IMR-90 (cell line): ENCODE data around the gene TMEM45A. TPM values are rescaled to one million over a fixed set of nuclear protein-coding genes. Genes with fewer than 3 reads are reported as not detected.

Source experiments
- ATAC-seq: fragments of 200-7000 bp; cut with Tn5 transposase; 2 replicates; pipeline ENCODE4 v1.9.1; 2020; ENCODE audit warnings: low read depth, mild to moderate bottlenecking, moderate library complexity
- BruUV-seq: library from RNA; stranded (reverse); fragments of 400-500 nt; replicated peaks from 2 replicates; lab custom pipeline; 2021; lab: Mats Ljungman, UMichigan
- CTCF ChIA-PET: fragments of 300-600 bp; formaldehyde crosslinking; extraction: SDS; loops from one replicate; lab custom pipeline; 2021; ENCODE audit warnings: antibody characterized with exemption; lab: Yijun Ruan, JAX
- POLR2A ChIA-PET: fragments of 300-600 bp; sonication (Branson Sonifier 250); formaldehyde crosslinking; loops from one replicate; lab custom pipeline; 2022; ENCODE audit warnings: antibody characterized with exemption; ENCODE audit not compliant: unreplicated experiment; lab: Charles Lee
- DNase-seq: peaks from one replicate; pipeline ENCODE4 v3.0.0; 2013
- H2AFZ ChIP-seq: replicated peaks from 2 replicates; pipeline ENCODE3; 2013; ENCODE audit warnings: low read length, mild to moderate bottlenecking; ENCODE audit not compliant: poor library complexity
- H2AK5ac ChIP-seq: 2 replicates; pipeline ENCODE4 v1.6.1; 2013; ENCODE audit warnings: low read depth, low read length, inconsistent platforms
- H2AK9ac ChIP-seq: replicated peaks from 2 replicates; pipeline ENCODE3; 2013; ENCODE audit warnings: mild to moderate bottlenecking, low read depth, low read length, moderate library complexity; ENCODE audit not compliant: poor library complexity
- H2BK120ac ChIP-seq: 2 replicates; pipeline ENCODE4 v1.6.1; 2013; ENCODE audit warnings: low read depth, low read length, inconsistent platforms
- H2BK15ac ChIP-seq: 3 replicates; pipeline ENCODE4 v1.6.1; 2013; ENCODE audit warnings: low read depth, low read length, inconsistent platforms
- H2BK20ac ChIP-seq: 2 replicates; pipeline ENCODE4 v1.6.1; 2013; ENCODE audit warnings: low read depth, mild to moderate bottlenecking, inconsistent platforms, low read length, moderate library complexity
- H2BK5ac ChIP-seq: 2 replicates; pipeline ENCODE4 v1.6.1; 2013; ENCODE audit warnings: mild to moderate bottlenecking, low read depth, low read length, inconsistent platforms; ENCODE audit not compliant: poor library complexity, severe bottlenecking
- H3K14ac ChIP-seq: replicated peaks from 2 replicates; pipeline ENCODE4 v1.6.1; 2013; ENCODE audit warnings: low read depth, low read length, inconsistent platforms
- H3K18ac ChIP-seq: 2 replicates; pipeline ENCODE4 v1.6.1; 2013; ENCODE audit warnings: low read depth, low read length, control low read depth
- H3K23ac ChIP-seq: 2 replicates; pipeline ENCODE4 v1.6.1; 2013; ENCODE audit warnings: low read depth, low read length, inconsistent platforms
- H3K27ac ChIP-seq: 2 replicates; pipeline ENCODE4 v1.5.1; 2013; ENCODE audit warnings: mild to moderate bottlenecking, control low read depth, low read length; ENCODE audit not compliant: insufficient read depth
- H3K27me3 ChIP-seq: 2 replicates; pipeline ENCODE4 v1.6.1; 2013; ENCODE audit warnings: low read length; ENCODE audit not compliant: control insufficient read depth, insufficient read depth
- H3K36me3 ChIP-seq: 2 replicates; pipeline ENCODE4 v1.6.1; 2013; ENCODE audit warnings: low read length, mixed read lengths; ENCODE audit not compliant: control insufficient read depth, insufficient read depth
- H3K4ac ChIP-seq: 2 replicates; pipeline ENCODE4 v1.6.1; 2013; ENCODE audit warnings: low read depth, low read length, inconsistent platforms
- H3K4me1 ChIP-seq: 2 replicates; pipeline ENCODE4 v1.6.1; 2013; ENCODE audit warnings: low read length, mixed read lengths; ENCODE audit not compliant: control insufficient read depth, insufficient read depth
- H3K4me2 ChIP-seq: 2 replicates; pipeline ENCODE4 v1.6.1; 2013; ENCODE audit warnings: low read depth, mild to moderate bottlenecking, control low read depth, low read length, moderate library complexity
- H3K4me3 ChIP-seq: 2 replicates; pipeline ENCODE4 v1.5.1; 2013; ENCODE audit warnings: low read depth, mild to moderate bottlenecking, control low read depth, low read length, moderate library complexity; ENCODE audit not compliant: insufficient read depth
- H3K56ac ChIP-seq: 2 replicates; pipeline ENCODE4 v1.6.1; 2013; ENCODE audit warnings: low read length, inconsistent platforms; ENCODE audit not compliant: insufficient read depth; ENCODE audit errors: extremely low read depth
- H3K79me1 ChIP-seq, 2 experiments: 2 replicates each; pipeline ENCODE4 v1.6.1; 2013; ENCODE audit warnings: low read length in 2 of 2, inconsistent platforms in 1 of 2, low read depth in 1 of 2
- H3K9ac ChIP-seq: 2 replicates; pipeline ENCODE4 v1.6.1; 2013; ENCODE audit warnings: low read depth, low read length, control low read depth
- H3K9me1 ChIP-seq: 2 replicates; pipeline ENCODE4 v1.6.1; 2013; ENCODE audit warnings: low read length, inconsistent platforms; ENCODE audit not compliant: insufficient read depth
- H3K9me3 ChIP-seq: 2 replicates; pipeline ENCODE4 v1.6.1; 2013; ENCODE audit warnings: low read length; ENCODE audit not compliant: control insufficient read depth, insufficient read depth
- H4K20me1 ChIP-seq: 2 replicates; pipeline ENCODE4 v1.6.1; 2013; ENCODE audit warnings: low read length, inconsistent platforms; ENCODE audit not compliant: insufficient read depth
- H4K5ac ChIP-seq: 2 replicates; pipeline ENCODE4 v1.6.1; 2013; ENCODE audit warnings: mild to moderate bottlenecking, low read depth, low read length, control low read depth
- H4K8ac ChIP-seq, 2 experiments: 2 replicates each; pipeline ENCODE4 v1.6.1; 2013; ENCODE audit warnings: low read depth in 2 of 2, low read length in 2 of 2, control low read depth in 1 of 2, inconsistent platforms in 1 of 2
- H4K91ac ChIP-seq: 2 replicates; pipeline ENCODE4 v1.6.1; 2013; ENCODE audit warnings: low read depth, low read length, inconsistent platforms; ENCODE audit not compliant: insufficient read depth
- CHD1 ChIP-seq: IDR thresholded peaks from 2 replicates; pipeline ENCODE4 v1.6.1; 2012; ENCODE audit warnings: low read depth, low read length, improper control_type of control experiment
- MAFK ChIP-seq: IDR thresholded peaks from 2 replicates; pipeline ENCODE4 v1.6.1; 2012; ENCODE audit warnings: low read depth, low read length, improper control_type of control experiment
- MXI1 ChIP-seq: IDR thresholded peaks from 2 replicates; pipeline ENCODE4 v1.6.1; 2012; ENCODE audit warnings: low read depth, mild to moderate bottlenecking, low read length, moderate library complexity, borderline replicate concordance
- NFE2L2 ChIP-seq: fragments of 150-350 bp; IDR thresholded peaks from 2 replicates; pipeline ENCODE4 v1.6.1; 2016; ENCODE audit warnings: low read depth, mild to moderate bottlenecking, low read length
- POLR2A ChIP-seq: IDR thresholded peaks from 2 replicates; pipeline ENCODE4 v1.6.1; 2012; ENCODE audit warnings: mild to moderate bottlenecking, low read depth, low read length
- WGBS, 2 experiments: methylation state at CpG; one replicate each; pipeline versions ENCODE4 v1.1.5 to v1.1.7; 2013; ENCODE audit warnings: missing lambda C conversion rate in 2 of 2; ENCODE audit not compliant: insufficient read length in 1 of 2; ENCODE audit errors: extremely low coverage in 2 of 2; 5-methylcytosine and 5-hydroxymethylcytosine counted together
- dilution Hi-C: fragments of 300-500 bp; cut with HindIII; formaldehyde crosslinking; loops from one replicate; pipeline ENCODE4 v1.14.3; 2018; ENCODE audit warnings: low sequenced_read_pairs; ENCODE audit not compliant: unreplicated experiment
- in situ Hi-C: fragments of 300-500 bp; cut with MboI; formaldehyde crosslinking; loops from 3 replicates; pipeline ENCODE4 v1.14.3; 2019; ENCODE audit warnings: low sequenced_read_pairs, inconsistent platforms, mixed read lengths
- intact Hi-C: fragments of 100-400 bp; cut with micrococcal nuclease; formaldehyde crosslinking; loops from 2 replicates; pipeline ENCODE4 v1.10.0; 2022
- polyA plus RNA-seq, 3 experiments: library from polyadenylated mRNA; depleted of rRNA; stranded (reverse); fragments of >200 nt; gene quantifications; 2 replicates each; pipeline ENCODE4 v1.2.3, GENCODE V29; 2012; ENCODE audit warnings: low replicate concordance in 1 of 3
- total RNA-seq: library from RNA; depleted of rRNA; stranded (reverse); fragments of >200 nt; gene quantifications from 2 replicates; pipeline ENCODE4 v1.2.3, GENCODE V29; 2012

The TMEM45A gene
- total and polyA plus RNA-seq, 2 of the 4 experiments (the other 2 are of a cell fraction): 13.6 to 21.7 TPM

DNA sequence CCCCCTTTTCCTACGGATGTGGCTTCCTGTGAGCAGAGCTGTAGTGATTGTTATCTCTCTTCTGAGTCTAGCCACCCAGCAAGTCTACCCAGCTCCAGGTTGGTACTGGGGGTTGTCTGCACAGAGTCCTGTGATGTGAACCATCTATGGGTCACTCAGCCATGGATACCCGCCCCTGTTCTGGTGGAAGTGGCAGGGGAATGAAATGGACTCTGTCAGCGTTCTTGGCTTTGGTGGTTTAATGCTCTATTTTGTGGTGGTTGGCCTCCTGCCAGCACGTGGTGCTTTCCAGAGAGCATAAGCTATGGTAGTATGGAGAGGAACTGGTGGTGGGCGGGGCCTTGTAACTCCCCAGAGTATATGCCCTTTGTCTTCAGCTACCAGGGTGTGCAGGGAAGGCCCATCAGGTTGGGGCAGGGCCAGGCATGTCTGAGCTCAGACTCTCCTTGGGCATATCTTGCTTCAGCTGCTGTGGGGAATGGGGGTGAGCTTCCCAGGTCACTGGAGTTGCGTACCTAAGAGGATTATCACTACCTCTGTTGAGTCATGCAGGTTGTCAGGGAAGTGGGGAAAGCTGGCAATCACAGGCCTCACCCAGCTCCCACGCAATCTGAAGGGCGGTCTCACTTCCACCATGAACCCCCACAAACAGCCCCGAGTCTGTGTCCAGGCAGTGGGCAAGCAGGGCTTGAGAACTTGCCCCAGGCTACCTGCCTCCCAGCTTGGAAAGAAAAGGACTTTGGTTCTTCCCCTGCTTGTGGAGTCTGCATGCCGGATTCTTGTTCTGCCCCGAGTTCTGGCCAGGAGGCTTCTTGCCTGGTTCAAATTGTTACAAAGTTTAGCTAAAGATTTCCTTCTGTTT, 108.0 kb downstream of the TMEM45A start:
- H3K14ac ChIP-seq: no peak overlapping the region
- no peak overlapping the region for H2AK5ac ChIP-seq
- BruUV-seq: no TSS peak
- H2AFZ ChIP-seq: no peak overlapping the region
- H3K9ac ChIP-seq: no peak overlapping the region
- dilution Hi-C loops (no loop called here), intact Hi-C loops (loop anchor here (5.0 kb wide), 1 partner anchor 597 kb away; no protein-coding TSS in a partner anchor), in situ Hi-C loops (no loop called here)
- H2BK15ac ChIP-seq: no peak overlapping the region
- no peak overlapping the region for H4K5ac ChIP-seq
- no peak overlapping the region for H2AK9ac ChIP-seq
- no peaks in the 10 kb centered on the region for H4K20me1 ChIP-seq
- ATAC-seq (no peak), DNase-seq (no peak)
- H3K27me3 ChIP-seq: no peaks in the 10 kb centered on the region
- no peak overlapping the region for H3K56ac ChIP-seq
- no peak overlapping the region for H3K18ac ChIP-seq
- 40% methylated on average over 1 of the region's 11 CpGs; no CpG with 5 or more reads in 1 of the 2 experiments for WGBS, 2 experiments
- ChIA-PET POLR2A (interaction anchor here (0.5 kb wide), 1 partner anchor 243 kb away, joined by 6 read pairs; no protein-coding TSS in a partner anchor), CTCF (interaction anchor here (0.8 kb wide), 1 partner anchor 138 kb away, joined by 3 read pairs; no protein-coding TSS in a partner anchor)
- TF ChIP-seq CHD1 (no peak), MXI1 (no peak), POLR2A (no peak), MAFK (no peak), NFE2L2 (no peak)
- no peak overlapping the region for H2BK120ac ChIP-seq
- H3K27ac ChIP-seq: no peak overlapping the region
- no peak overlapping the region for H3K4me3 ChIP-seq
- no peaks in the 10 kb centered on the region; the same call in 1 of the 2 replicates for H3K4me1 ChIP-seq
- no peaks in the 10 kb centered on the region for H3K36me3 ChIP-seq
- no peaks in the 10 kb centered on the region for H3K79me1 ChIP-seq
- H3K9me3 ChIP-seq: no peaks in the 10 kb centered on the region; the same call in 1 of the 2 replicates
- 0 out of 2 replicates have a peak, but pooled peaks cover 3% of the 10 kb centered on the region for H3K9me1 ChIP-seq
- no peak overlapping the region for H2BK20ac ChIP-seq
- no peak overlapping the region for H2BK5ac ChIP-seq
- H3K23ac ChIP-seq: no peak overlapping the region
- no peak overlapping the region for H3K4ac ChIP-seq
- no peak overlapping the region for H4K8ac ChIP-seq
- no peak overlapping the region for H3K4me2 ChIP-seq
- no peak overlapping the region for H4K91ac ChIP-seq
